OCI-LY7 (cell line): ENCODE results near the gene BRCA1. TPM values are rescaled to one million over a fixed set of nuclear protein-coding genes. Genes with fewer than 3 reads are reported as not detected.

Experiments used
- BruUV-seq: library from RNA; stranded (reverse); fragments of 400-500 nt; replicated peaks from 2 replicates; lab custom pipeline; 2021; lab: Mats Ljungman, UMichigan
- CTCF ChIA-PET: fragments of 300-600 bp; sonication (Branson Sonifier 250); formaldehyde crosslinking; loops from one replicate; lab custom pipeline; 2022; ENCODE audit warnings: antibody characterized with exemption; ENCODE audit not compliant: unreplicated experiment; lab: Charles Lee
- POLR2A ChIA-PET: fragments of 300-600 bp; sonication (Branson Sonifier 250); formaldehyde crosslinking; loops from one replicate; lab custom pipeline; 2022; ENCODE audit warnings: antibody characterized with exemption; lab: Charles Lee
- DNase-seq: peaks from one replicate; pipeline ENCODE4 v3.0.0-alpha.2; 2015; ENCODE audit warnings: low spot score
- H2AFZ ChIP-seq: fragments of 200-600 bp; sonication (generic), shearing (Covaris generic); 2 replicates; pipeline ENCODE4 v1.6.1; 2014; ENCODE audit warnings: mild to moderate bottlenecking, antibody characterized with exemption, low read length, moderate library complexity
- H3K27ac ChIP-seq: fragments of 200-600 bp; sonication (generic); 2 replicates; pipeline ENCODE4 v1.5.1; 2014; ENCODE audit warnings: mixed run types, low read depth, mild to moderate bottlenecking, moderate library complexity, low read length, inconsistent platforms; ENCODE audit not compliant: poor library complexity, severe bottlenecking
- H3K36me3 ChIP-seq: fragments of 200-600 bp; sonication (generic); 2 replicates; pipeline ENCODE4 v1.6.1; 2014; ENCODE audit warnings: mild to moderate bottlenecking, antibody characterized with exemption, low read length, moderate library complexity, mixed read lengths; ENCODE audit not compliant: insufficient read depth
- H3K4me1 ChIP-seq: fragments of 200-600 bp; sonication (generic); 2 replicates; pipeline ENCODE4 v1.5.1; 2014; ENCODE audit warnings: mild to moderate bottlenecking, low read length; ENCODE audit not compliant: insufficient read depth, poor library complexity, severe bottlenecking
- H3K4me2 ChIP-seq: fragments of 200-600 bp; sonication (generic); 2 replicates; pipeline ENCODE4 v1.6.1; 2014; ENCODE audit warnings: mild to moderate bottlenecking, low read length
- H3K4me3 ChIP-seq: fragments of 200-600 bp; sonication (generic); 2 replicates; pipeline ENCODE4 v1.5.1; 2014; ENCODE audit warnings: mild to moderate bottlenecking, low read depth, low read length; ENCODE audit not compliant: poor library complexity, severe bottlenecking
- H3K79me2 ChIP-seq: fragments of 200-600 bp; sonication (generic); 2 replicates; pipeline ENCODE4 v1.6.1; 2016; ENCODE audit warnings: low read depth, mild to moderate bottlenecking, low read length, moderate library complexity, mixed read lengths; ENCODE audit not compliant: insufficient read depth
- H3K9me2 ChIP-seq: fragments of 200-600 bp; sonication (generic); 2 replicates; pipeline ENCODE4 v1.6.1; 2016; ENCODE audit warnings: mild to moderate bottlenecking, low read length, mixed read lengths; ENCODE audit not compliant: insufficient read depth
- H3K9me3 ChIP-seq: fragments of 200-600 bp; sonication (generic); 2 replicates; pipeline ENCODE4 v1.6.1; 2014; ENCODE audit warnings: mild to moderate bottlenecking, mixed run types, low read length, mixed read lengths
- H4K20me1 ChIP-seq: fragments of 200-600 bp; sonication (generic); 2 replicates; pipeline ENCODE4 v1.6.1; 2014; ENCODE audit warnings: mild to moderate bottlenecking, antibody characterized with exemption, low read length, moderate library complexity, mixed read lengths; ENCODE audit not compliant: insufficient read depth
- EZH2phosphoT487 ChIP-seq: fragments of 200-600 bp; sonication (generic); IDR thresholded peaks from 2 replicates; pipeline ENCODE4 v1.6.1; 2018; ENCODE audit warnings: low read depth, borderline replicate concordance, mild to moderate bottlenecking, mixed run types, antibody characterized with exemption, low read length, moderate library complexity, mixed read lengths
- intact Hi-C: fragments of 100-400 bp; cut with micrococcal nuclease; formaldehyde crosslinking; loops from one replicate; pipeline ENCODE4 v1.10.0; 2022; ENCODE audit not compliant: unreplicated experiment
- total RNA-seq, 2 experiments: library from RNA; depleted of rRNA in 1 of 2; stranded (reverse); fragments of >200 nt in 1 of 2; shearing (Covaris generic) in 1 of 2; gene quantifications; 2 replicates each; pipeline ENCODE4 v1.2.3, GENCODE V29; 2014 to 2022
- TF ChIP-seq, protein P1 (sequence below): fragments of 200-600 bp; sonication (generic); conservative IDR thresholded peaks from 2 replicates; pipeline ENCODE4 v1.5.1; 2014; ENCODE audit warnings: mild to moderate bottlenecking, antibody characterized with exemption, low read length, moderate library complexity, mixed read lengths

Gene BRCA1
- total RNA-seq, 2 experiments from 2014 or later: 112 to 135 TPM

GRCh38 chr17:43042025-43042628, 83.0 kb downstream of the BRCA1 start:
- Histone ChIP-seq H3K36me3 (peaks cover 44% of the 10 kb centered on the region), H3K4me2 (no peak overlapping the region), H3K4me3 (no peak overlapping the region), H3K9me2 (no peaks in the 10 kb centered on the region), H3K9me3 (no peaks in the 10 kb centered on the region), H4K20me1 (no peaks in the 10 kb centered on the region), H2AFZ (no peak overlapping the region), H3K27ac (no peak overlapping the region), H3K79me2 (no peaks in the 10 kb centered on the region), H3K4me1 (no peaks in the 10 kb centered on the region)
- CTCF ChIA-PET: interaction anchor here (0.5 kb wide), 1 partner anchor 87 kb away, joined by 4 read pairs; no protein-coding TSS in a partner anchor
- intact Hi-C loops: no loop called here
- no peak for DNase-seq
- no peak for TF ChIP-seq EZH2phosphoT487
- TF ChIP-seq, protein P1, sequence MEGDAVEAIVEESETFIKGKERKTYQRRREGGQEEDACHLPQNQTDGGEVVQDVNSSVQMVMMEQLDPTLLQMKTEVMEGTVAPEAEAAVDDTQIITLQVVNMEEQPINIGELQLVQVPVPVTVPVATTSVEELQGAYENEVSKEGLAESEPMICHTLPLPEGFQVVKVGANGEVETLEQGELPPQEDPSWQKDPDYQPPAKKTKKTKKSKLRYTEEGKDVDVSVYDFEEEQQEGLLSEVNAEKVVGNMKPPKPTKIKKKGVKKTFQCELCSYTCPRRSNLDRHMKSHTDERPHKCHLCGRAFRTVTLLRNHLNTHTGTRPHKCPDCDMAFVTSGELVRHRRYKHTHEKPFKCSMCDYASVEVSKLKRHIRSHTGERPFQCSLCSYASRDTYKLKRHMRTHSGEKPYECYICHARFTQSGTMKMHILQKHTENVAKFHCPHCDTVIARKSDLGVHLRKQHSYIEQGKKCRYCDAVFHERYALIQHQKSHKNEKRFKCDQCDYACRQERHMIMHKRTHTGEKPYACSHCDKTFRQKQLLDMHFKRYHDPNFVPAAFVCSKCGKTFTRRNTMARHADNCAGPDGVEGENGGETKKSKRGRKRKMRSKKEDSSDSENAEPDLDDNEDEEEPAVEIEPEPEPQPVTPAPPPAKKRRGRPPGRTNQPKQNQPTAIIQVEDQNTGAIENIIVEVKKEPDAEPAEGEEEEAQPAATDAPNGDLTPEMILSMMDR: no peak
- BruUV-seq: no TSS peak
- POLR2A ChIA-PET: interaction anchor here (0.6 kb wide), 1 partner anchor 23 kb away, joined by 4 read pairs; no protein-coding TSS in a partner anchor

- H3K4me3 ChIP-seq: no peak overlapping the region
- CTCF ChIA-PET: no interaction called here
- no peaks in the 10 kb centered on the region for H3K4me1 ChIP-seq
- no peak overlapping the region for H3K4me2 ChIP-seq
- POLR2A ChIA-PET: no interaction called here
- H3K9me2 ChIP-seq: no peaks in the 10 kb centered on the region
- no TSS peak for BruUV-seq
- H4K20me1 ChIP-seq: no peaks in the 10 kb centered on the region
- no peak for DNase-seq
- H3K79me2 ChIP-seq: no peaks in the 10 kb centered on the region
- H3K36me3 ChIP-seq: peaks cover 33% of the 10 kb centered on the region
- intact Hi-C loops: no loop called here
- H3K27ac ChIP-seq: no peak overlapping the region
- TF ChIP-seq, protein P1: no peak
- no peak for TF ChIP-seq EZH2phosphoT487
- H3K9me3 ChIP-seq: no peaks in the 10 kb centered on the region
- no peak overlapping the region for H2AFZ ChIP-seq
Measured at GRCh38 chr17:43040655-43041054, 84.5 kb downstream of the BRCA1 start.

GRCh38 chr17:43039646-43040045, 85.5 kb downstream of the BRCA1 start:
- intact Hi-C loops: no loop called here
- Histone ChIP-seq H3K36me3 (peaks cover 23% of the 10 kb centered on the region), H3K4me2 (no peak overlapping the region), H3K9me2 (no peaks in the 10 kb centered on the region), H3K4me3 (no peak overlapping the region), H3K9me3 (no peaks in the 10 kb centered on the region), H4K20me1 (no peaks in the 10 kb centered on the region), H3K79me2 (no peaks in the 10 kb centered on the region), H2AFZ (no peak overlapping the region), H3K27ac (no peak overlapping the region), H3K4me1 (no peaks in the 10 kb centered on the region)
- POLR2A ChIA-PET: no interaction called here
- DNase-seq: no peak
- CTCF ChIA-PET: no interaction called here
- no TSS peak for BruUV-seq
- TF ChIP-seq, protein P1: no peak
- no peak for TF ChIP-seq EZH2phosphoT487
